ENCODE data around the gene SIL1. TPM values are rescaled to one million over a fixed set of nuclear protein-coding genes. Genes with fewer than 3 reads are reported as not detected.

Gene SIL1
- total and polyA plus RNA-seq, 2 donors (not counting 3 experiments of a cell fraction or from before 2014, with no cell fraction given): 47.6 to 67.2 TPM

DNA sequence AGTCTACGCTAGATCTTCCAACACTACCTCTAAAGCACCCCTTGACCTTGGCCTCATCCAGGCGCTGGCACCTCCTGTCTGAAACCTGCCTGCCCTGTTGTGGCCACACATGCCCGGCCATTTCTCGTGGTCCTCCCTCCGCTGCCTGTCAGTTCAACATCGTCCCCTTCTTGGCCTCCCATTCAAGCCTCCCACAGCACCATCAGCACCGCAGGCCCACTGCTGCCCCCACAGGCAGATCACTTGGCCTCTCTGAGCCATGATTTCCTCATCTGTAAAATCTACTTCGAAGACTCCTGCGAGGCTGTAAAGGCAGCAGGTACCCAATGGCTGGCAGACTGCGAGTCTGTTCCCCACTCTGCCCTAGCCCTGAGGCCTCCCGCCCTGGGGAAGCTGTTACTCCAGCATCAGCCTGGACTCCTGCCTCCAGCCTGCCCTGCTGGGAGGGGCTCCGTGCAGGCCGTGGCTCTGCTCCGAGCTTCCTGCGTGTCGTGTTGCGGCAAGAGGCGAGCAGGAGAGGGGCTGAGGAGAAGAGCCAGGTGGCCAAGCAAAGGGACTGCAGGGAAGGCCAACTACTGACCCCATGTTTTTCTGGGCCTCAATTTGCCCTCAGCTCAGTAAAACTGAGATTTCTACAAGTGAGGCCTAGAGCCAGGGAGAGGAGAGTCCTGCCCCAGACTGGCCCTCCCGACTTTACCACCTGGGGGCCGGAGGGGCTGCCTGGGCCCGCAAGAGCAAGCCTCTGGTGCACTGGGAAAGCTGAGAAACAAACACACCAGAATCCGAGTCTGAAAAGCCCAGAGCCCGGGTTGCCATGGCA is 252.5 kb downstream of the SIL1 start:
- DNase-seq (ENCODE audit: low read depth, low spot score) (no peak), FAIRE-seq (no peak)
- Histone ChIP-seq H3K4me2 (ENCODE audit: insufficient read depth, low read length) (no peak overlapping the region), H3K36me3 (ENCODE audit: control insufficient read depth in 2 of 2, extremely low read depth in 1 of 2, insufficient read depth in 2 of 2, low read length in 2 of 2) (no peaks in the 10 kb centered on the region), H3K9ac (replicated peaks; ENCODE audit: extremely low read depth, insufficient read depth, low read length) (no peak overlapping the region), H3K9me1 (replicated peaks; ENCODE audit: control insufficient read depth, extremely low read depth, insufficient read depth, low read length) (no peaks in the 10 kb centered on the region), H3K79me2 (ENCODE audit: control insufficient read depth, insufficient read depth, low read length) (no peaks in the 10 kb centered on the region), H4K20me1 (replicated peaks; ENCODE audit: control insufficient read depth, extremely low read depth, insufficient read depth, low read length) (no peaks in the 10 kb centered on the region), H3K4me1 (ENCODE audit: control insufficient read depth, extremely low read depth, insufficient read depth, low read length) (no peaks in the 10 kb centered on the region), H3K27ac (ENCODE audit: insufficient read depth, low read depth, low read length) (no peak overlapping the region), H3K27me3 (ENCODE audit: control insufficient read depth in 2 of 2, insufficient read depth in 2 of 2, low read length in 2 of 2) (no peaks in the 10 kb centered on the region), H3K9me3 (replicated peaks; ENCODE audit: control insufficient read depth, insufficient read depth, low read length) (no peaks in the 10 kb centered on the region), H3K4me3 (replicated peaks in 1 of 3; ENCODE audit: insufficient read depth in 1 of 3, low read depth in 1 of 3, low read length in 3 of 3) (no peak overlapping the region), H2AFZ (ENCODE audit: low read depth, low read length) (no peak overlapping the region)
- intact Hi-C loops (cut with micrococcal nuclease): no loop called here
- dilution Hi-C loops (cut with MboI; ENCODE audit: extremely low pct_ligation_motif_present, low sequenced_read_pairs): no loop called here
- BruUV-seq (replicated peaks): no TSS peak
- TF ChIP-seq MYC (IDR thresholded peaks at IDR 0.05; ENCODE audit: low read depth, low read length): no peak
- TF ChIP-seq, protein P1, sequence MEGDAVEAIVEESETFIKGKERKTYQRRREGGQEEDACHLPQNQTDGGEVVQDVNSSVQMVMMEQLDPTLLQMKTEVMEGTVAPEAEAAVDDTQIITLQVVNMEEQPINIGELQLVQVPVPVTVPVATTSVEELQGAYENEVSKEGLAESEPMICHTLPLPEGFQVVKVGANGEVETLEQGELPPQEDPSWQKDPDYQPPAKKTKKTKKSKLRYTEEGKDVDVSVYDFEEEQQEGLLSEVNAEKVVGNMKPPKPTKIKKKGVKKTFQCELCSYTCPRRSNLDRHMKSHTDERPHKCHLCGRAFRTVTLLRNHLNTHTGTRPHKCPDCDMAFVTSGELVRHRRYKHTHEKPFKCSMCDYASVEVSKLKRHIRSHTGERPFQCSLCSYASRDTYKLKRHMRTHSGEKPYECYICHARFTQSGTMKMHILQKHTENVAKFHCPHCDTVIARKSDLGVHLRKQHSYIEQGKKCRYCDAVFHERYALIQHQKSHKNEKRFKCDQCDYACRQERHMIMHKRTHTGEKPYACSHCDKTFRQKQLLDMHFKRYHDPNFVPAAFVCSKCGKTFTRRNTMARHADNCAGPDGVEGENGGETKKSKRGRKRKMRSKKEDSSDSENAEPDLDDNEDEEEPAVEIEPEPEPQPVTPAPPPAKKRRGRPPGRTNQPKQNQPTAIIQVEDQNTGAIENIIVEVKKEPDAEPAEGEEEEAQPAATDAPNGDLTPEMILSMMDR (IDR thresholded peaks at IDR 0.05; ENCODE audit: extremely low read depth in 1 of 2, insufficient read depth in 1 of 2, low read depth in 1 of 2, low read length in 2 of 2): peak in 1 of 2 donors; percentile 7
- TF ChIP-seq FOS (IDR thresholded peaks at IDR 0.05; ENCODE audit: borderline replicate concordance, insufficient read depth, low read length): no peak
- TF ChIP-seq JUN (IDR thresholded peaks at IDR 0.05; ENCODE audit: borderline replicate concordance, insufficient read depth, insufficient read length, low read depth): no peak
- no peak for TF ChIP-seq POLR2AphosphoS5 (IDR thresholded peaks at IDR 0.05; ENCODE audit: insufficient read depth, low read depth, low read length)
- TF ChIP-seq EZH2 (IDR thresholded peaks at IDR 0.05; ENCODE audit: borderline replicate concordance, low read depth, low read length, severe bottlenecking): no peak
- no peak for TF ChIP-seq POLR2A (IDR thresholded peaks at IDR 0.05; ENCODE audit: low read depth, low read length)
- ChIA-PET CTCF (no interaction called here), POLR2A (no interaction called here)
